Glomerular endothelial cell (primary cell): ENCODE results near the gene EXOG. TPM values are rescaled to one million over a fixed set of nuclear protein-coding genes. Genes with fewer than 3 reads are reported as not detected.
A peak's percentile ranks its signal among the peaks of the same experiment; 100 is the strongest.

Source experiments
- DNase-seq: peaks from one replicate; pipeline ENCODE4 v3.0.0-alpha.2; 2011; ENCODE audit warnings: low read depth, low spot score; ENCODE audit errors: extremely low read depth
- total RNA-seq: library from RNA; depleted of rRNA; stranded (reverse); fragments of >200 nt; gene quantifications from 2 replicates; pipeline ENCODE4 v1.2.3, GENCODE V29; 2015

Gene EXOG
- 5.9 and 12.8 TPM in 2 replicates for total RNA-seq

DNA sequence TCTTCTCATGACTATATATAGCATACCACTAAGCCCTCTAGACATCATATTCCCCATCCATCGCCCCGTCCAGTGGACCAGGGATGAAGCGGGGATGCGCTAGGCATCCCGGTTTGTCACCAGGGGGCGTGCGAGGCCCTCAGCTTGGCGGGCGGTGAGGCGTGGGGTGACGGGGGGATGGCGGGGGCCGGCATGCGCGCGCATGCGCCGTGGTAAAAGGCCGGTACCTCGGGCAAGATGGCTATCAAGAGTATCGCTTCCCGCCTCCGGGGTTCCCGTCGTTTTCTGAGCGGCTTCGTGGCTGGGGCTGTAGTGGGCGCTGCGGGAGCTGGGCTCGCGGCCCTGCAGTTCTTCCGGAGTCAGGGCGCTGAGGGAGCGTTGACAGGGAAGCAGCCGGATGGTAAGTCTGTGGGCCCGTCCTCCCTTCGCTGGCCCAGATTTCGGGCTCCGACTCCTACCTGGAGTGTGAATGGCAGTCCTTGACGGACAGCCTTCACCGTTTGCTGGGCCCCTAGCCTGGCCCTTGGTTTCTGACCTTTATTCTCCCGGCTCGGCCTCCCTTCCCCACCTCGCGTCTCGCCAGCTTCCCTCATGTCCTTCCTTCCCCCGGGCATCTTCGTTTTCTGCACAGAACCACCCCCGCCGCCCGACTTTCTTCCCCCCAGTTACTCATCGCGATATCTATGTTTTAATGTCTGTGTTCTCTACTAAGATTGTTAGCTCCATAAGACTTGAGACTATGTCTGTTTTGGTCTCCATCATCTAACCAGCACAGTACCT lies at the start of gene EXOG:
TSS of gene EXOG (plus strand) at position 210 of the 780 bp plus-strand sequence. CDS start at position 238, 28 bp downstream.
- peak; percentile 36 for DNase-seq

DNA sequence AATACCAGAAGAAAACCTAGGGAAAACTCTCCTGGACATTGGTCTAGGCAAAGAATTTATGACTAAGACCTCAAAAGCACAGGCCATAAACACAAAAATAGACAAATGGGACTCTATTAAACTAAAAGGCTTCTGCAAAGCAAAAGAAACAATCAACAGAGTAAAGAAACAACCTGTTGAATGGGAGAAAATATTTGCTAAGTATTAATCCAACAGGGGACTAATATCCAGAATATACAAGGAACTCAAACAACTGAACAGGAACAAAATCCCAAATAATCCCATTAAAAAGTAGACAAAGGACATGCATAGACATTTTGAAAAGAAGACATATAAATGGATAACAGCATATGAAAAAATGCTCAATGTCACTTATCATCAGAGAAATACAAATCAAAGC lies 49.3 kb upstream of the EXOG start:
- DNase-seq, result no peak

DNA sequence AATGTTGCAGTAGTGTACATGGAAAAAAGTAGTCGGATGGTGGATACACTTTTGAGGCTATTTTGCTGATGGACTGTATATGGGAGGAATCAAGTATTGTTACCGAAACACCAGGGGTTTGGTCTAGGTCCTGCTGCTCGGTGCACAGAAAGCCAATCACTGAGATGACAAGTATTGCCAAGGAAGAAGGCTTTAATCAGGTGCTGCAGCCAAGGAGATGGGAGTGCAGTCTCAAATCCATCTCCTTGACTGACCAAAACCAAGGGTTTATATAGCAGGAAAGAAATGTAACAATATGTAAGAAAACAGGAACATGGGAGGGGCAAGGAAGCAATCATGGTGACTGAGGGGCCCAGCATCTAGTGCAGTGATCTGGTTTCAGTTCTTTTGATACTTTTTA lies 45.3 kb upstream of the EXOG start:
- no peak for DNase-seq

- DNase-seq, result no peak
These were observed 42.8 kb upstream of the EXOG start, which contains the start of gene ACVR2B for GRCh38 chr3:38453075-38453912. Gene ACVR2B (plus strand): TSS chr3:38453890. CDS start chr3:38454323, 433 bp downstream.

- DNase-seq, result no peak
These were observed 42.3 kb upstream of the EXOG start for GRCh38 chr3:38453913-38454177.

- no peak for DNase-seq
These were observed 41.8 kb upstream of the EXOG start for GRCh38 chr3:38454178-38454883.

- no peak for DNase-seq
These were observed 41.1 kb upstream of the EXOG start for GRCh38 chr3:38454884-38455638.

GRCh38 chr3:38455639-38456430 lies 40.3 kb upstream of the EXOG start:
- no peak for DNase-seq

DNA sequence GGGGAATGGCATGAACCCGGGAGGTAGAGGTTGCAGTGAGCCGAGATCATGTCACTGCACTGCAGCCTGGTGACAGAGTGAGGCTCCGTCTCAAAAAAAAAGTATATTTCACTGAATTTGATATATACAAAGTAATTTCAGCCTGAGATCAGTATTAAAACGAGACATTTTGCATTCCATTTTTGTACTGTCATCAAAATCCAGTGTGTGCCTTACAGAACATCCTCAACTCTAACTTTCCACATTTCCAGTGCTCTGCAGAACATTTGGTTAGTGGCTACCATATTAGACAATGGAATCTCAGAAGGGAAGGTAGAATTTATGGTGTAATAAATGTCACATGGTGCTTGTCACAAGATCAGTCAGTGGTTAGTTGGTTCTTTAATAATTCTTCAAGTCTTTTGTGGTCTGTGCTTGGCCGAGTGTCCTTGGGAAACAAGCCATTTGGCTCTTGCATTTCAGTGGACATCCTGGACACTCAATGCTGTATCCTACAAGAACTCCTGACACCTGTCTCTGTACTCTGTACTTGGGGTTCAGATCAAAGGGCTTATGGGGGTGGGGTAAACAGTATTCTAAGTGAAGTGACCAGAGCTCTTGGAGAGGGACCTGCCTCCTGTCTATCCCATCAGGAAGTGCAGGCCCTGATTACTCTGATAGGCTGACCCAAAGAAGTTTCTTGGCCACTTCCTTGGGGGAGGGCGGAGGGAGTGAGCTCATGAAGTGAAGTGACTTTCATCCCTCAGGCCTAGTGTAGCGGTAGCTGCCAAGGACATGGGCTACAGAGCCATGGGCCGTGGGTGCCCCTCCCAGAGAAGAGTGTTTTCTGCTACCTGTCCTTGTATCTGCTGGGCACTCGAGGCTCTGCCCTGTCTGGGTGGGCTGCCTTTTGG lies 38.8 kb upstream of the EXOG start:
- DNase-seq, result no peak

DNA sequence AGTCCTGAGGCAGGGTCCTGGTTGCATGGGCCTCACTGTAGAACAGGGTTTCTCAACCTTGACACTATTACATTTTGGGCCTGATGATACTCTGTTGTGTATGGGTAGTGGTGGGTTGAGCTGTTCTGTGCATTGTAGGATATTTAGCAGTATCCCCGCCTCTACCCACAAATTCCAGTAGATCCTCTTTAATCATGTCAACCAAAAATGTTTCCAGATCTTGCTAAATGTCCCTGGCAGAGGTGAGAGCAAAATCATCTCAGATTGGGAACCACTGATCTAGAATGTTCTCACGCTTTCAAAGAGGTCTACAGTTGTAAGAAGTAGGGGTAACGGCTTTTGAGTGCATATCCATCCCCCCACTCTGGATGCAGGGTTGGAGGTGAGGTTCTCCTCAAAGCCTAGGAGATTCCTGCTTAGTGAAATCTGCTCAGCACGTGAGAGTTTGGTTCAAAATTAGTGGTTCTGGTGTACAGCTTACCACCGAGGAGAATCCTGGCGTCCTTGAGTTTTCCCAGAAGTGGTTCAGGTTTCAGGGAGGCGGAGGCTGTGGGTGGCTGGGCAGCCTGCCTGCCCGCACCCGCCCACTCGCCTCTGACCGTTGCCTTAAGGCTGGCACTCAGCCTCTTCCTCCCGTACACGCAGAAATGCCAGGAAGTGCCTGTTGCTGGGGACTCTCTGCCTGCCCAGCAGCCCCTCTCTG lies 37.2 kb upstream of the EXOG start:
- DNase-seq, result no peak

- DNase-seq, result no peak
These were observed 36.6 kb upstream of the EXOG start for GRCh38 chr3:38459499-38460048.

GRCh38 chr3:38460377-38461270 lies 35.5 kb upstream of the EXOG start:
- no peak for DNase-seq

- DNase-seq, result no peak
These were observed 30.5 kb upstream of the EXOG start for GRCh38 chr3:38465588-38466154.

DNA sequence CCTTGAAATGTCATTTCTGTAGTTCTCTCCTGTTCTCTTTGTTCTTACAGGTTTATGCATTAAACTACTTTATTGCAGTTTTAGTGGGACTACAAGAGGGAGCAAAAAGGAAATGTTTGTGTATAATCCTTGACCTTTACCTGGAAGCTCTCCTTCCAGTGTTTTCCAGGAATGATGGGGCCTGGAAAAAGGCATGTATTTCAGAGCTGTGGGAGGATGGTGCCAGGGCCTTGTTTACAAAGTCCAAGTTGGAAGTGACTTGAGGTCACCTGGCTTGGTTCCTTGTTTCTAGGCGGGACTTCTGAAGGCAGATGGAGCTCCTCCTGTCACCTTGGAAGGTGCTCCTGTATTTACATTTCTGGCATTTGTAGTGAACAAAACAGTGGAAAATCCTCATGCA lies 27.4 kb upstream of the EXOG start:
- DNase-seq, result no peak

GRCh38 chr3:38469852-38470251 lies 26.3 kb upstream of the EXOG start:
- DNase-seq, result no peak

- DNase-seq, result no peak
These were observed 24.8 kb upstream of the EXOG start for GRCh38 chr3:38471260-38471857.
